ENCODE data around the gene KRT2. TPM values are rescaled to one million over a fixed set of nuclear protein-coding genes. Genes with fewer than 3 reads are reported as not detected.

The KRT2 gene
- total RNA-seq, 4 donors from 2014 or later, result 357 to 1,953 (median 1,221) TPM

DNA sequence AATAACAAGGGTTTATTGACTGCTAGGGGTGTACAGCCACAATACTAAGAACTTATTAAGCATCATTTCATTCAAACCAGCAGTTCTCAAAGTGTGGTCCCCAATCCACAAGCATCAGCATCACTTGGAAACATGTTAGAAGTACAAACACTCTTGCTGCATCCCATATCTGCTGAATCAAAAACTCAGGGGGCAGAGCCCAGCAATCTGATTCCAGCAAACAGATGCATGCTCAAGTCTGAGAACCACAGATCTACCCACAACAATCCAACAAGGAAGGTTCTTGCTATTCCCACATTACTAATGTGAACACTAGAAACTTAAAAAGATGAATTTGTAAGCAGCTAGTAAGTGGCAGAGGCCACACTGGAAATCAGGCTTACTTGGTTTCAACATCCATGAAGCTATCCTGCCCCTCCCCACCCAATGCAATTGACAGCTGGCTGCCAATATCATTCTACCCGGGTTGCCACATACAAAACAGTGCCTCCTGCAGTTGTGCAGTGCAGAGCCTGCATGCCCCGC lies 45.1 kb upstream of the KRT2 start:
- TF ChIP-seq, protein P1, sequence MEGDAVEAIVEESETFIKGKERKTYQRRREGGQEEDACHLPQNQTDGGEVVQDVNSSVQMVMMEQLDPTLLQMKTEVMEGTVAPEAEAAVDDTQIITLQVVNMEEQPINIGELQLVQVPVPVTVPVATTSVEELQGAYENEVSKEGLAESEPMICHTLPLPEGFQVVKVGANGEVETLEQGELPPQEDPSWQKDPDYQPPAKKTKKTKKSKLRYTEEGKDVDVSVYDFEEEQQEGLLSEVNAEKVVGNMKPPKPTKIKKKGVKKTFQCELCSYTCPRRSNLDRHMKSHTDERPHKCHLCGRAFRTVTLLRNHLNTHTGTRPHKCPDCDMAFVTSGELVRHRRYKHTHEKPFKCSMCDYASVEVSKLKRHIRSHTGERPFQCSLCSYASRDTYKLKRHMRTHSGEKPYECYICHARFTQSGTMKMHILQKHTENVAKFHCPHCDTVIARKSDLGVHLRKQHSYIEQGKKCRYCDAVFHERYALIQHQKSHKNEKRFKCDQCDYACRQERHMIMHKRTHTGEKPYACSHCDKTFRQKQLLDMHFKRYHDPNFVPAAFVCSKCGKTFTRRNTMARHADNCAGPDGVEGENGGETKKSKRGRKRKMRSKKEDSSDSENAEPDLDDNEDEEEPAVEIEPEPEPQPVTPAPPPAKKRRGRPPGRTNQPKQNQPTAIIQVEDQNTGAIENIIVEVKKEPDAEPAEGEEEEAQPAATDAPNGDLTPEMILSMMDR (IDR thresholded peaks at IDR 0.05), result no peak
- no peak for TF ChIP-seq EP300 (IDR thresholded peaks at IDR 0.05)
- no peak for TF ChIP-seq POLR2A (IDR thresholded peaks at IDR 0.05)
- no peak for TF ChIP-seq POLR2AphosphoS5 (IDR thresholded peaks at IDR 0.05)
- no peak overlapping the region for H3K4me3 ChIP-seq
- peaks cover 21% of the 10 kb centered on the region for H3K4me1 ChIP-seq
- peaks cover 10% of the 10 kb centered on the region for H3K27me3 ChIP-seq
- 51% methylated on average over 2 of the region's 2 CpGs for WGBS
- H3K27ac ChIP-seq, result no peak overlapping the region
- DNase-seq (ENCODE audit: low spot score in 2 of 2), result no peak
- H3K36me3 ChIP-seq, result no peaks in the 10 kb centered on the region
- no peaks in the 10 kb centered on the region for H3K9me3 ChIP-seq

GRCh38 chr12:52696588-52696987 lies 44.6 kb upstream of the KRT2 start:
- Histone ChIP-seq H3K9me3 (no peaks in the 10 kb centered on the region), H3K27ac (no peak overlapping the region), H3K36me3 (no peaks in the 10 kb centered on the region), H3K4me1 (peaks cover 21% of the 10 kb centered on the region), H3K27me3 (peaks cover 6% of the 10 kb centered on the region), H3K4me3 (no peak overlapping the region)
- no peak for DNase-seq (ENCODE audit: low spot score in 2 of 2)
- WGBS, result 66% methylated on average over 3 of the region's 3 CpGs
- no peak for TF ChIP-seq POLR2AphosphoS5 (IDR thresholded peaks at IDR 0.05)
- TF ChIP-seq EP300 (IDR thresholded peaks at IDR 0.05), result no peak
- TF ChIP-seq POLR2A (IDR thresholded peaks at IDR 0.05), result no peak
- TF ChIP-seq, protein P1 (IDR thresholded peaks at IDR 0.05), result no peak

GRCh38 chr12:52695039-52695438 lies 43.0 kb upstream of the KRT2 start:
- Histone ChIP-seq H3K9me3 (no peaks in the 10 kb centered on the region), H3K27me3 (peaks cover 7% of the 10 kb centered on the region), H3K4me1 (peaks cover 28% of the 10 kb centered on the region), H3K27ac (no peak overlapping the region), H3K4me3 (no peak overlapping the region), H3K36me3 (no peaks in the 10 kb centered on the region)
- TF ChIP-seq POLR2A (IDR thresholded peaks at IDR 0.05), result no peak
- no peak for TF ChIP-seq POLR2AphosphoS5 (IDR thresholded peaks at IDR 0.05)
- no peak for TF ChIP-seq EP300 (IDR thresholded peaks at IDR 0.05)
- TF ChIP-seq, protein P1 (IDR thresholded peaks at IDR 0.05), result no peak
- 86% methylated on average over 3 of the region's 3 CpGs for WGBS
- no peak for DNase-seq (ENCODE audit: low spot score in 2 of 2)

DNA sequence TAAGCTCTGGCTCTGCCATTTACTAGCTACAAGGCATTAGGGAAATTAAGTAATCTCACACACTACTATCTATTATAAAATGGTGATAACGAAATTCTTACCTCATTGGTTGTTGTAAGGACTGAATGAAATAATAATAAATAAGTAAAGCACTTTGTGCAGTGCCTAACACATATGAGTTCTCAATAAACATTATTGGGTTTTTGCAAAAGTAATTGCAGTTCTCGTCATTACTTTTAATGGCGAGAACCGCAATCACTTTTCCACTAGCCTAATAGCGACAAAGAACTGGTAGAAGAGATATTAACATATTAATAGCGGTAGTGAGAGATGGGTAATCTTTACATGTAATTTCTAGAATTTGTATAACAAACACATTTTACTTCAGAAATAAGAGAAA lies 42.1 kb upstream of the KRT2 start:
- no peaks in the 10 kb centered on the region for H3K36me3 ChIP-seq
- no peaks in the 10 kb centered on the region for H3K9me3 ChIP-seq
- 94% methylated on average over 6 of the region's 6 CpGs for WGBS
- no peak overlapping the region for H3K4me3 ChIP-seq
- H3K27ac ChIP-seq, result no peak overlapping the region
- peaks cover 7% of the 10 kb centered on the region for H3K27me3 ChIP-seq
- H3K4me1 ChIP-seq, result peaks cover 25% of the 10 kb centered on the region
- no peak for DNase-seq (ENCODE audit: low spot score in 2 of 2)
- TF ChIP-seq EP300 (IDR thresholded peaks at IDR 0.05) (no peak), POLR2AphosphoS5 (IDR thresholded peaks at IDR 0.05) (no peak), POLR2A (IDR thresholded peaks at IDR 0.05) (no peak)
- TF ChIP-seq, protein P1 (IDR thresholded peaks at IDR 0.05), result no peak

GRCh38 chr12:52693261-52693660 lies 41.2 kb upstream of the KRT2 start:
- no peak overlapping the region for H3K4me3 ChIP-seq

More at GRCh38 chr12:52693261-52693660, 41.2 kb upstream of the KRT2 start:
- H3K36me3 ChIP-seq, result no peaks in the 10 kb centered on the region
- peaks cover 7% of the 10 kb centered on the region for H3K27me3 ChIP-seq
- H3K27ac ChIP-seq, result no peak overlapping the region
- DNase-seq (ENCODE audit: low spot score in 2 of 2), result no peak
- WGBS, result 72% methylated on average over 5 of the region's 5 CpGs
- TF ChIP-seq, protein P1 (IDR thresholded peaks at IDR 0.05), result no peak
- TF ChIP-seq POLR2AphosphoS5 (IDR thresholded peaks at IDR 0.05) (no peak), POLR2A (IDR thresholded peaks at IDR 0.05) (no peak), EP300 (IDR thresholded peaks at IDR 0.05) (no peak)
- peaks cover 23% of the 10 kb centered on the region for H3K4me1 ChIP-seq
- no peaks in the 10 kb centered on the region for H3K9me3 ChIP-seq
